ENCODE measurements around the gene FAM149B1. TPM values are rescaled to one million over a fixed set of nuclear protein-coding genes. Genes with fewer than 3 reads are reported as not detected.
"Not testable (repeated sequence)": the region's sequence is repeated elsewhere in the genome, so short reads cannot be mapped to it uniquely, and the experiment has no call there.

The FAM149B1 gene
- total RNA-seq, 1 donor from 2014 or later, result 31.9 TPM

DNA sequence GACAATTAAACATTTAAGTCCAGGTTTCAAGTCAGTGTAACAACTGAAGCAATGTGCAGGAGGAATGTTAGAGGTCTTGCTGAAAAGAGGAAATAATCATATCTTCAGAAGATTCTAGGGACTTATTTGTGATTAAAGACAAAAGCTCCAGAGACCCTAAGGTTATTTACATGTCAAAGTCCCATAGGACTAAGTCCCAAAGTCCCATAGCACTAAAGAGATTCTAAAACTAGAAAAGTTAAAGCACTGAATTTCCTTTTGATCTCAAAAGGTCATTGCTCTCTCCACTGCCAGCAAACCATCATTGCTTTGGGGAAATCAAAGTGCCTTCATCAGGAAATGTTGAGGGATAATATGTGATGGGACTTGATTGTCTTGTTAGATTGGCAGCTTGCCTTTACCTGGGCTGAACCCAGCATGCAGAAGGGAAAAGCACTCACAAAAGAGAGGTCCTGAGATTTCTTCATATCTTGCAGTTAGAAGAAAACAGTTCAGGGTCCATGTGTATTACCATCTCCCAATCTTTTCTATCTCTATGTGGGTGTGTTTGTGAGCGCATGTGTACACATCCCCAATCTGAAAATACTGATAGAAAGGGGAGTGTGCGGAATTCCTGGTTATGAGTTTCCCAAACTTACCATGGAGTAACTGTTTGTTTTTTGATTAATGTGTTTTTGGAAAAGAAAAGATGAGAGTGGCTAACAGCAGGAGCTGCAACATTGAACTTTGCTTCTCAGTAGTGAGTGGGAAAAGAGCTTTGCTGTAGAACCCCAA is 35.8 kb upstream of the FAM149B1 start:
- TF ChIP-seq, protein P1, sequence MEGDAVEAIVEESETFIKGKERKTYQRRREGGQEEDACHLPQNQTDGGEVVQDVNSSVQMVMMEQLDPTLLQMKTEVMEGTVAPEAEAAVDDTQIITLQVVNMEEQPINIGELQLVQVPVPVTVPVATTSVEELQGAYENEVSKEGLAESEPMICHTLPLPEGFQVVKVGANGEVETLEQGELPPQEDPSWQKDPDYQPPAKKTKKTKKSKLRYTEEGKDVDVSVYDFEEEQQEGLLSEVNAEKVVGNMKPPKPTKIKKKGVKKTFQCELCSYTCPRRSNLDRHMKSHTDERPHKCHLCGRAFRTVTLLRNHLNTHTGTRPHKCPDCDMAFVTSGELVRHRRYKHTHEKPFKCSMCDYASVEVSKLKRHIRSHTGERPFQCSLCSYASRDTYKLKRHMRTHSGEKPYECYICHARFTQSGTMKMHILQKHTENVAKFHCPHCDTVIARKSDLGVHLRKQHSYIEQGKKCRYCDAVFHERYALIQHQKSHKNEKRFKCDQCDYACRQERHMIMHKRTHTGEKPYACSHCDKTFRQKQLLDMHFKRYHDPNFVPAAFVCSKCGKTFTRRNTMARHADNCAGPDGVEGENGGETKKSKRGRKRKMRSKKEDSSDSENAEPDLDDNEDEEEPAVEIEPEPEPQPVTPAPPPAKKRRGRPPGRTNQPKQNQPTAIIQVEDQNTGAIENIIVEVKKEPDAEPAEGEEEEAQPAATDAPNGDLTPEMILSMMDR (IDR thresholded peaks at IDR 0.05; ENCODE audit: unreplicated experiment), result no peak
- H3K4me1 Mint-ChIP-seq, result no peaks in the 10 kb centered on the region
- no peaks in the 10 kb centered on the region for H3K27me3 Mint-ChIP-seq (ENCODE audit: low read depth)
- DNase-seq (ENCODE audit: low spot score in 2 of 2, unreplicated experiment in 2 of 2), result no peak
- H3K9me3 Mint-ChIP-seq, result no peaks in the 10 kb centered on the region
- no peak overlapping the region for H3K27ac Mint-ChIP-seq
- H3K36me3 Mint-ChIP-seq, result peaks cover 35% of the 10 kb centered on the region
- no peak overlapping the region for H3K4me3 Mint-ChIP-seq

DNA sequence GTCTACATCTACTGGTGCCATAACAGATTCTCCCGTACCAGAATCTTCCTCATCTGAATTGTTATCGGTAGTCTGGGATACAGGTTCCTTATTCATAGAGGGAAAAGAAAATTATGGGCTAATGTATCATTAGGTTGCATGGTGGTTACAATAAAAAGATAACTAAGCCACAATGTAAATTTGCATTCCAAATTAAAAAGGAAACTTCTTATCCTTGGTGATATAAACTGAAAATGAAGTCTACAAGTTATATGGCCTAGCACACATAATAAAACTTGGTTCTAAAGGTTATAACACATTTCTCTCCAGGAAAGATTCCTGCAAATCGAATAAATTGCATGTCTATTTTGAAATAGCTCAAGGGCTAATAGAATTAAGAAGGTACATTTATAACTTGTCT is 33.2 kb upstream of the FAM149B1 start:
- no peak overlapping the region for H3K4me3 Mint-ChIP-seq
- H3K27ac Mint-ChIP-seq, result no peak overlapping the region
- no peaks in the 10 kb centered on the region for H3K27me3 Mint-ChIP-seq (ENCODE audit: low read depth)
- H3K4me1 Mint-ChIP-seq, result no peaks in the 10 kb centered on the region
- H3K9me3 Mint-ChIP-seq, result no peaks in the 10 kb centered on the region
- H3K36me3 Mint-ChIP-seq, result peaks cover 38% of the 10 kb centered on the region
- no peak for DNase-seq (ENCODE audit: low spot score in 2 of 2, unreplicated experiment in 2 of 2)
- TF ChIP-seq, protein P1 (IDR thresholded peaks at IDR 0.05; ENCODE audit: unreplicated experiment), result no peak

DNA sequence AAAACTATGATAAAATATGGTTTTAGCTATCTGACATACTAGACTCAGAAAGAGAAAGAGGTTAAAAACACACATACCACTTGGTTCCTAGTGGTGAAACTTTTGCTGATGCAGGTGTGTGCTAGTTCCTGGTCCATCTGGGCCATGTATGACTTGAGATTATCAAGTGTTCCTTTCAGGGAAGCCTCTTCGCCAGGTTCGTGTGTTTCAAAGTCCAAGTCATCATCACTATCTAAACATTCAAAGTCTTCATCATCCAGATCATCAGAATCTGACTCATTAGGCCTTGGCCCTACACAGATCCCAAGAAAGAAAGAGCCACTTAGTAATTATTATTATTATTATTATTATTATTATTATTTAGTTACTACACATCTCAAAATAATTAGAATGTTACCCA is 31.3 kb upstream of the FAM149B1 start:
- H3K27ac Mint-ChIP-seq, result no peak overlapping the region
- peaks cover 34% of the 10 kb centered on the region for H3K36me3 Mint-ChIP-seq
- H3K27me3 Mint-ChIP-seq (ENCODE audit: low read depth), result no peaks in the 10 kb centered on the region
- DNase-seq (ENCODE audit: low spot score in 2 of 2, unreplicated experiment in 2 of 2), result no peak
- TF ChIP-seq, protein P1 (IDR thresholded peaks at IDR 0.05; ENCODE audit: unreplicated experiment), result no peak
- no peaks in the 10 kb centered on the region for H3K4me1 Mint-ChIP-seq
- no peak overlapping the region for H3K4me3 Mint-ChIP-seq
- H3K9me3 Mint-ChIP-seq, result no peaks in the 10 kb centered on the region

DNA sequence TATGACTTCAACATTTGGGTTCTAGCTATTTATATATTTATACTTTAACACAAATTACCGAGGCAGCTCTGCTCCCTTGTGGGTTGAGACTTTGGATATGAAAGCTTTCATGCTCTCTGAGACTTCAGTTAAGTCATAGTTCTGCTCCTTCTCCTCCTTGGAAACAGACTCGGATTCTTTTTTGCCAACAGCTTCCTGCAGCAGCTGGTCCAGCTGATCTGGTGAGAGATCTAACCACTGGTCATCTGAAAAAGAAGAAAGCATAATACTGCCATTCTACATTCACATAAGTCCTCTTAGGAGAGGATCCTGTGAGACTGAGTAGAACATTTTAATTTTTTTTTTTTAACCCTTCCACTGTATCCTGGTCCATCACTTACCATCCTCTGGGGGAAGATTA is 28.7 kb upstream of the FAM149B1 start:
- Mint-ChIP-seq H3K27me3 (ENCODE audit: low read depth) (no peaks in the 10 kb centered on the region), H3K4me3 (no peak overlapping the region), H3K36me3 (peaks cover 37% of the 10 kb centered on the region), H3K9me3 (no peaks in the 10 kb centered on the region), H3K27ac (no peak overlapping the region), H3K4me1 (no peaks in the 10 kb centered on the region)
- TF ChIP-seq, protein P1 (IDR thresholded peaks at IDR 0.05; ENCODE audit: unreplicated experiment), result no peak
- DNase-seq (ENCODE audit: low spot score in 2 of 2, unreplicated experiment in 2 of 2), result no peak

DNA sequence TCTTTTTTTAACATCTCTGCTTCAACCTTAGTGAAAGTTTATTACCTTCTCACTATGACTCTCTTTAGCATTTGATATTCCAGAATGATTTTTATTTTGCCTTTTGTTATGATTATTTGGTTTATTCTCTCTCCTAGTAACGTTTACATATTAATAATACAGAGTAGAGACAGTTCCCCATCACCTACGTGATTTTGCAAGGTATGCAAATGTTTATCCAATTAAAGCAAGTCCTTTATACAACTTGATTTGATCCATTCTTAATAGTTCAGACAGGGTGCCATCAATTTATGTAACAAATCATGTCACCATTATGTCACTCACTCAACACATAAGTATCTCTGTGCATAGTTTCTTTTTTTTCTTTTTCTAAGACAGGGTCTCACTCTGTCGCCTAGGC is 26.3 kb upstream of the FAM149B1 start:
- Mint-ChIP-seq H3K4me3 (no peak overlapping the region), H3K27me3 (ENCODE audit: low read depth) (no peaks in the 10 kb centered on the region), H3K9me3 (no peaks in the 10 kb centered on the region), H3K36me3 (peaks cover 35% of the 10 kb centered on the region), H3K4me1 (no peaks in the 10 kb centered on the region), H3K27ac (no peak overlapping the region)
- TF ChIP-seq, protein P1 (IDR thresholded peaks at IDR 0.05; ENCODE audit: unreplicated experiment), result no peak
- no peak for DNase-seq (ENCODE audit: low spot score in 2 of 2, unreplicated experiment in 2 of 2)

DNA sequence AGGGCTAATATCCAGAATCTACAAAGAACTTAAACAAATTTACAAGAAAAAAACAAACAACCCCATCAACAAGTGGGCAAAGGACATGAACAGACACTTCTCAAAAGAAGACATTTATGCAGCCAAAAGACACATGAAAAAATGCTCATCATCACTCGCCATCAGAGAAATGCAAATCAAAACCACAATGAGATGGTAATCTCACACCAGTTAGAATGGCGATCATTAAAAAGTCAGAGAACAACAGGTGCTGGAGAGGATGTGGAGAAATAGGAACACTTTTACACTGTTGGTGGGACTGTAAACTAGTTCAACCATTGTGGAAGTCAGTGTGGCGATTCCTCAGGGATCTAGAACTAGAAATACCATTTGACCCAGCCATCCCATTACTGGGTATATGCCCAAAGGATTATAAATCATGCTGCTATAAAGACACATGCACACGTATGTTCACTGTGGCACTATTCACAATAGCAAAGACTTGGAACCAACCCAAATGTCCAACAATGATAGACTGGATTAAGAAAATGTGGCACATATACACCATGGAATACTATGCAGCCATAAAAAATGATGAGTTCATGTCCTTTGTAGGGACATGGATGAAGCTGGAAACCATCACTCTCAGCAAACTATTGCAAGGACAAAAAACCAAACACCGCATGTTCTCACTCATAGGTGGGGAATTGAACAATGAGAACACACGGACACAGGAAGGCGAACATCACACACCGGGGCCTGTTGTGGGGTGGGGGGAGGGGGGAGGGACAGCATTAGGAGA is 17.1 kb upstream of the FAM149B1 start:
- H3K36me3 Mint-ChIP-seq, result peaks cover 38% of the 10 kb centered on the region
- H3K27ac Mint-ChIP-seq, result not testable (repeated sequence)

More for the DNA sequence above, 17.1 kb upstream of the FAM149B1 start:
- DNase-seq (ENCODE audit: low spot score in 2 of 2, unreplicated experiment in 2 of 2); H3K4me1 Mint-ChIP-seq; H3K4me3 Mint-ChIP-seq; H3K9me3 Mint-ChIP-seq; H3K27me3 Mint-ChIP-seq (ENCODE audit: low read depth): not testable (repeated sequence)
